KMS-11 (cell line): ENCODE data around the gene GRIP1.

Source experiments
- H2AFZ ChIP-seq: fragments of 200-600 bp; sonication (generic); 2 replicates; pipeline ENCODE4 v1.6.1; 2016; ENCODE audit warnings: antibody characterized with exemption, mixed run types, low read depth
- H3K27ac ChIP-seq: fragments of 200-600 bp; sonication (generic); 2 replicates; pipeline ENCODE4 v1.6.1; 2016; ENCODE audit warnings: mild to moderate bottlenecking, mixed run types
- H3K27me3 ChIP-seq: fragments of 200-600 bp; sonication (generic); 2 replicates; pipeline ENCODE4 v1.6.1; 2017; ENCODE audit warnings: mild to moderate bottlenecking, low read depth, mixed run types, moderate library complexity; ENCODE audit not compliant: insufficient read depth
- H3K36me3 ChIP-seq: fragments of 200-600 bp; sonication (generic); 2 replicates; pipeline ENCODE4 v1.6.1; 2017; ENCODE audit warnings: mild to moderate bottlenecking, mixed run types; ENCODE audit not compliant: insufficient read depth
- H3K4me1 ChIP-seq: fragments of 200-600 bp; sonication (generic); 2 replicates; pipeline ENCODE4 v1.6.1; 2016; ENCODE audit warnings: mild to moderate bottlenecking, low read depth, mixed run types; ENCODE audit not compliant: poor library complexity, severe bottlenecking
- H3K4me2 ChIP-seq: fragments of 200-600 bp; sonication (generic); 2 replicates; pipeline ENCODE4 v1.7.0; 2016; ENCODE audit warnings: mild to moderate bottlenecking, mixed run types
- H3K4me3 ChIP-seq: fragments of 200-600 bp; sonication (generic); IDR thresholded peaks from 2 replicates; pipeline ENCODE4 v1.6.1; 2017; ENCODE audit warnings: low read depth, low read length, mixed read lengths; ENCODE audit not compliant: insufficient read depth
- H3K79me2 ChIP-seq: fragments of 200-600 bp; sonication (generic); 2 replicates; pipeline ENCODE4 v1.6.1; 2016; ENCODE audit warnings: low read depth, mixed run types; ENCODE audit not compliant: insufficient read depth
- H3K9ac ChIP-seq: fragments of 200-600 bp; sonication (generic); 2 replicates; pipeline ENCODE4 v1.6.1; 2016; ENCODE audit warnings: mild to moderate bottlenecking, mixed run types
- H4K20me1 ChIP-seq: fragments of 200-600 bp; sonication (generic); 2 replicates; pipeline ENCODE4 v1.6.1; 2016; ENCODE audit warnings: mild to moderate bottlenecking, mixed run types; ENCODE audit not compliant: insufficient read depth
- CTCF ChIP-seq: fragments of 200-600 bp; sonication (generic); conservative IDR thresholded peaks from 2 replicates; pipeline ENCODE4 v1.6.1; 2017; ENCODE audit warnings: low read depth, mild to moderate bottlenecking, antibody characterized with exemption, low read length, moderate library complexity, mixed read lengths

The GRIP1 gene

DNA sequence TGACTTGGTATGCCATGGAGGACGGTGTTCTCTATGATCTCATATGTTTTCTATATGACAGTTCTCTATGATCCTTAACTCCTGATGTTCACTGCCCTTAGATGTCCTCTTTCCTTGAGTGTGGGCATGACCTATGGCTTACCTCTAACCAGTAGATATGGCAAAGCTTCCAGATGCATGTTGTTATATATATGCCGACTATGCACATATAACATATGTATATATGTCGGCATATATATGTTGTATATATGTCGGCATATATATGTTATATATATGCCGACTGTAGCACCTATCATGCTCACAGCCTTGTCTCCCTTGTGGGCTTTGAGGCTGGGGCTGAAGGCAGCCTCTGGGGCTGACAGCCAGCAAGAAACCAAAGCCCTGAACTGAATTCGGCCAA lies 106.0 kb downstream of the GRIP1 start:
- H2AFZ ChIP-seq: no peak overlapping the region
- no peak overlapping the region for H3K4me3 ChIP-seq
- H4K20me1 ChIP-seq: no peaks in the 10 kb centered on the region
- no peaks in the 10 kb centered on the region for H3K79me2 ChIP-seq
- no peak overlapping the region for H3K9ac ChIP-seq
- no peak overlapping the region for H3K4me2 ChIP-seq
- TF ChIP-seq CTCF: no peak
- H3K36me3 ChIP-seq: no peaks in the 10 kb centered on the region
- no peak overlapping the region for H3K27ac ChIP-seq
- no peaks in the 10 kb centered on the region for H3K4me1 ChIP-seq
- no peaks in the 10 kb centered on the region for H3K27me3 ChIP-seq

- Histone ChIP-seq H3K27me3 (no peaks in the 10 kb centered on the region), H3K79me2 (no peaks in the 10 kb centered on the region), H3K4me3 (no peak overlapping the region), H3K4me2 (no peak overlapping the region), H3K36me3 (no peaks in the 10 kb centered on the region), H2AFZ (no peak overlapping the region), H3K27ac (no peak overlapping the region), H4K20me1 (no peaks in the 10 kb centered on the region), H3K4me1 (no peaks in the 10 kb centered on the region), H3K9ac (no peak overlapping the region)
- TF ChIP-seq CTCF: no peak
Measured at GRCh38 chr12:66571361-66571915, 107.4 kb downstream of the GRIP1 start.

GRCh38 chr12:66563220-66563619 lies 115.7 kb downstream of the GRIP1 start:
- Histone ChIP-seq H3K27ac (no peak overlapping the region), H3K4me1 (no peaks in the 10 kb centered on the region), H2AFZ (no peak overlapping the region), H3K79me2 (no peaks in the 10 kb centered on the region), H3K27me3 (no peaks in the 10 kb centered on the region), H3K4me3 (no peak overlapping the region), H3K9ac (no peak overlapping the region), H4K20me1 (no peaks in the 10 kb centered on the region), H3K4me2 (no peak overlapping the region), H3K36me3 (no peaks in the 10 kb centered on the region)
- no peak for TF ChIP-seq CTCF

- no peaks in the 10 kb centered on the region for H3K36me3 ChIP-seq
- H3K9ac ChIP-seq: no peak overlapping the region
- no peak overlapping the region for H2AFZ ChIP-seq
- no peaks in the 10 kb centered on the region for H3K4me1 ChIP-seq
- no peak overlapping the region for H3K4me3 ChIP-seq
- no peak overlapping the region for H3K27ac ChIP-seq
- no peak for TF ChIP-seq CTCF
- no peak overlapping the region for H3K4me2 ChIP-seq
- no peaks in the 10 kb centered on the region for H3K79me2 ChIP-seq
- H4K20me1 ChIP-seq: no peaks in the 10 kb centered on the region
- no peaks in the 10 kb centered on the region for H3K27me3 ChIP-seq
Measured at GRCh38 chr12:66555113-66555512, 123.8 kb downstream of the GRIP1 start.
